GM23248 (cell line): ENCODE data around the gene OR10A6. TPM values are rescaled to one million over a fixed set of nuclear protein-coding genes. Genes with fewer than 3 reads are reported as not detected.

ENCODE experiments used
- DNase-seq: peaks from one replicate; pipeline ENCODE4 v3.0.0-alpha.2; 2015
- H2AFZ ChIP-seq: fragments of 200-600 bp; sonication (generic); 2 replicates; pipeline ENCODE4 v1.6.1; 2016; ENCODE audit warnings: antibody characterized with exemption
- H3F3A ChIP-seq: fragments of 200-600 bp; sonication (generic); 2 replicates; pipeline ENCODE4 v1.6.1; 2016; ENCODE audit warnings: mild to moderate bottlenecking, antibody characterized with exemption, mixed run types; ENCODE audit not compliant: insufficient read depth
- H3K27ac ChIP-seq: fragments of 200-600 bp; sonication (generic); 2 replicates; pipeline ENCODE4 v1.5.1; 2016; ENCODE audit warnings: mild to moderate bottlenecking
- H3K27me3 ChIP-seq: fragments of 200-600 bp; sonication (generic); replicated peaks from 2 replicates; pipeline ENCODE4 v1.6.1; 2016; ENCODE audit warnings: mild to moderate bottlenecking; ENCODE audit not compliant: insufficient read depth
- H3K36me3 ChIP-seq: fragments of 200-600 bp; sonication (generic); 2 replicates; pipeline ENCODE4 v1.6.1; 2016; ENCODE audit warnings: low read depth, mild to moderate bottlenecking
- H3K4me1 ChIP-seq: fragments of 200-600 bp; sonication (generic); 2 replicates; pipeline ENCODE4 v1.6.1; 2016; ENCODE audit warnings: mild to moderate bottlenecking; ENCODE audit not compliant: insufficient read depth
- H3K4me2 ChIP-seq: fragments of 200-600 bp; sonication (generic); one replicate; pipeline ENCODE4 v1.6.1; 2016; ENCODE audit warnings: mild to moderate bottlenecking; ENCODE audit not compliant: unreplicated experiment
- H3K4me3 ChIP-seq: fragments of 200-600 bp; sonication (generic); 2 replicates; pipeline ENCODE4 v1.5.1; 2016; ENCODE audit warnings: mild to moderate bottlenecking
- H3K79me2 ChIP-seq: fragments of 200-600 bp; sonication (generic); 2 replicates; pipeline ENCODE4 v1.6.1; 2016; ENCODE audit warnings: mild to moderate bottlenecking; ENCODE audit not compliant: insufficient read depth
- H3K9ac ChIP-seq: fragments of 200-600 bp; sonication (generic); 2 replicates; pipeline ENCODE4 v1.6.1; 2016; ENCODE audit warnings: mild to moderate bottlenecking
- H3K9me2 ChIP-seq: fragments of 200-600 bp; sonication (generic); 2 replicates; pipeline ENCODE4 v1.6.1; 2016; ENCODE audit warnings: mixed run types, mild to moderate bottlenecking, moderate library complexity; ENCODE audit not compliant: insufficient read depth
- H3K9me3 ChIP-seq: fragments of 200-600 bp; sonication (generic); one replicate; pipeline ENCODE4 v1.6.1; 2017; ENCODE audit warnings: low read depth
- H4K20me1 ChIP-seq: fragments of 200-600 bp; sonication (generic); 2 replicates; pipeline ENCODE4 v1.6.0; 2016; ENCODE audit not compliant: insufficient read depth
- EZH2 ChIP-seq: fragments of 200-600 bp; sonication (generic); IDR thresholded peaks from 2 replicates; pipeline ENCODE4 v1.6.1; 2018; ENCODE audit warnings: antibody characterized with exemption, mild to moderate bottlenecking; ENCODE audit not compliant: insufficient read depth, poor library complexity, severe bottlenecking
- EZH2phosphoT487 ChIP-seq: fragments of 200-600 bp; sonication (generic); IDR thresholded peaks from 2 replicates; pipeline ENCODE4 v1.6.1; 2018; ENCODE audit warnings: antibody characterized with exemption, moderate library complexity, mild to moderate bottlenecking, low read depth; ENCODE audit not compliant: insufficient read depth
- WGBS, 2 experiments: methylation state at CpG; one replicate each; pipeline ENCODE4 v1.1.6; 2015 to 2017; ENCODE audit warnings: low lambda C conversion rate in 2 of 2, low coverage in 1 of 2; ENCODE audit errors: missing lambda C conversion rate in 2 of 2; 5-methylcytosine and 5-hydroxymethylcytosine counted together
- in situ Hi-C: fragments of 300-500 bp; cut with MboI; formaldehyde crosslinking; loops from 2 replicates; pipeline ENCODE4 v1.15.0; 2020
- polyA plus RNA-seq: library from polyadenylated mRNA; unstranded; fragments of >200 nt; fragmentation: Nextera tagmentation; extraction: Ambion mirVana; gene quantifications from 2 replicates; pipeline ENCODE4 v1.2.1, GENCODE V29; 2016
- total RNA-seq: library from RNA; depleted of rRNA; stranded (reverse); fragments of >200 nt; shearing (Covaris generic); gene quantifications from 2 replicates; pipeline ENCODE4 v1.2.3, GENCODE V29; 2014

The OR10A6 gene
- total and polyA plus RNA-seq, 2 experiments from 2014 or later = 0.11 to 0.39 TPM

GRCh38 chr11:7900686-7901085 is 30.4 kb downstream of the OR10A6 start:
- Histone ChIP-seq H3K4me3 (no peak overlapping the region), H3F3A (peaks cover 23% of the 10 kb centered on the region), H3K27ac (no peak overlapping the region), H3K36me3 (no peaks in the 10 kb centered on the region), H3K27me3 (no peaks in the 10 kb centered on the region), H4K20me1 (no peaks in the 10 kb centered on the region), H3K9me2 (no peaks in the 10 kb centered on the region), H3K79me2 (no peaks in the 10 kb centered on the region), H3K4me1 (peaks cover 42% of the 10 kb centered on the region), H3K9me3 (no peaks in the 10 kb centered on the region), H2AFZ (no peak overlapping the region), H3K4me2 (no peak overlapping the region), H3K9ac (no peak overlapping the region)
- no peak for DNase-seq
- no peak for TF ChIP-seq EZH2
- in situ Hi-C loops = loop anchor here (10.0 kb wide), 1 partner anchor 204 kb away; no protein-coding TSS in a partner anchor
- 47 to 49% methylated on average over 4 of the region's 4 CpGs for WGBS, 2 experiments

DNA sequence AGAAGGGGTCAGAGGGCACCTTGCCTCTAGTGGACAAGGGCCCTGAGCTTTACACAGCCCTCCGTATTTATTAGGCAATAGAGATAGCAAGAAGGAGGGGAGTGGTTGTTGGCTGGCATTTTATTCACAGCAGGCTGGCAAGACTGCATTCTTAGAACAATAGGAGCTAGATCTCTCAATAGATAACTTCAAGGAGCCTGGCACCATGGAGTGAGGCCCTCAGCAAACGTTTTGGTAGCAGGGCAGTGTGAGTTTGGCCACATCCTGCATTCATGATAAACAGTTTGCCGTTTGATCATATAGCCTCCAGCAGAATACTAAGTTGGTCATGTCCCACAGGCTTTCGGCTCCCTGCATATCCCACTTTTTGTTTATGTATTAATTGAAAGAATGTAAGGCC is 31.6 kb downstream of the OR10A6 start:
- Histone ChIP-seq H3K27me3 (no peaks in the 10 kb centered on the region), H4K20me1 (no peaks in the 10 kb centered on the region), H3F3A (peaks cover 17% of the 10 kb centered on the region), H3K79me2 (no peaks in the 10 kb centered on the region), H2AFZ (no peak overlapping the region), H3K4me3 (no peak overlapping the region), H3K36me3 (no peaks in the 10 kb centered on the region), H3K4me2 (no peak overlapping the region), H3K4me1 (peaks cover 36% of the 10 kb centered on the region), H3K9me2 (no peaks in the 10 kb centered on the region), H3K9ac (no peak overlapping the region), H3K27ac (no peak overlapping the region), H3K9me3 (no peaks in the 10 kb centered on the region)
- no peak for TF ChIP-seq EZH2
- no peak for TF ChIP-seq EZH2phosphoT487
- no peak for DNase-seq
- 51 to 54% methylated on average over 4 of the region's 4 CpGs for WGBS, 2 experiments
- in situ Hi-C loops = no loop called here

DNA sequence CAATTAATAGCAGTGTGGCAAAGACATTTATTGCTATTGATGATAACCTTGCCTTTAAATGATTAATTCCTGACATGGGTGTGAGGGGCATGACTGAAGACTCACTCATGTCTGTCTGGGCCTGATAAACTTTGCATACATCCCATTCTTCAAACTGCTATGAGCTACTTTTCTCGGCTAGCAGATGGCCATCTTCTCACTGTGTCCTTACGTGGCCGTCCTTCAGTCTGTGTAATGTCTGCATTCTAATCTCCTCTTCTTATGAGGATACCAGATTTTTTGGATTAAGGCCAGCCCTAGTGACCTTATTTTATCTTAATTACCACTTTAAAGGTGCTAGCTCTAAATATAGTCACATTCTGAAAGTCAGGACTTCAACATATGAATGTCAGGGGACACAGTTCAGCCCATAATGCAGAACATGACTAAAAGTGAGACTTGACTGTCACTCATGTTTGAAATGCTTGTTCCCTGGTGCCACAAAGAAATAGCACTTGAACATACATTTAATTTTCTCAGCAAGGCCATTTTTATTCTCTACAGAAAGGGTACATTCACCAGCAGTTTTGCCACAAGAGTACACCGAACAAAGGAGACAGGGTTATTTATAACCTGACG is 32.3 kb downstream of the OR10A6 start:
- Histone ChIP-seq H3K9ac (no peak overlapping the region), H3K4me3 (no peak overlapping the region), H3K9me2 (no peaks in the 10 kb centered on the region), H3K79me2 (no peaks in the 10 kb centered on the region), H3K4me2 (no peak overlapping the region), H3K36me3 (no peaks in the 10 kb centered on the region), H3K9me3 (no peaks in the 10 kb centered on the region), H4K20me1 (no peaks in the 10 kb centered on the region), H2AFZ (no peak overlapping the region), H3K4me1 (peaks cover 30% of the 10 kb centered on the region), H3F3A (peaks cover 12% of the 10 kb centered on the region), H3K27me3 (no peaks in the 10 kb centered on the region), H3K27ac (no peak overlapping the region)
- in situ Hi-C loops = no loop called here
- TF ChIP-seq EZH2phosphoT487 (no peak), EZH2 (no peak)
- no peak for DNase-seq
- WGBS, 2 experiments = 75 to 83% methylated on average over 5 of the region's 5 CpGs

DNA sequence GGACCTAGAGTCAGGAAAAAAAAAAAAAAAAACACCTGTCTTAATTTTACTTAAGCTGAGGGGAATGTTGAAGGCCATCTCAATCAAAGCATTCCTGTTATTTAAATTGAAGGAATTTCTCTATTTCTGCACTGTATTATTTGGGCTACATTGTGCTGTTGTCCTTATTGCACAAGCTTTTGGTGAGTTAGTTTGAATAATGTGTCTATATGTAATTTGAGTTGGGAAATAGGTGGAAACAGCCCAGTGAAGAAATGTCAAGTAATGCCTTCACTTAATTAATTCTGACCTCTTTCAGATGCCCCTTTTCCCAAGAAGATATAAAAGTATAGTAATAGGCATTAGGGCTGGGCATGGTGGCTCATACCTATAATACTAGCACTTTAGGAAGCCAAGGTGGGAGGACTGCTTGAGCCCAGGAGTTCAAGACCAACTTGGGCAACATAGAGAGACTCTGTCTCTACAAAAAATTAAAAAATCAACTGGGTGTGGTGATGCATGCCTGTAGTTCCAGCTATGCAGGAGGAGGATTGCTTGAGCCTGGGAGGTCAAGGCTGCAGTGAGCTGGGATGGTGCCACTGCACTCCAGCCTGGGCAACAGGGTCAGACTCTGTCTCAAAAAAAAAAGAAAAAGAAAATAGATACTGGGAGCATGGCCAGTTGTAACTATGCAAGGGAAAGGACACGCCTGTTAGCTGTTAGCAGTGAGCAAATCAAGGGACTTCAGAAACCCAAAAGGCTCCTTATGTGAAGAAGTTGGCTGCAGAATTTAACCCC is 34.9 kb downstream of the OR10A6 start:
- H3K4me3 ChIP-seq = no peak overlapping the region
- H3K4me1 ChIP-seq = peaks cover 39% of the 10 kb centered on the region
- no peak overlapping the region; the same call in 1 of the 2 replicates for H2AFZ ChIP-seq
- peak overlapping the region; percentile 48 for H3K4me2 ChIP-seq
- TF ChIP-seq EZH2 = no peak
- TF ChIP-seq EZH2phosphoT487 = no peak
- no peaks in the 10 kb centered on the region for H4K20me1 ChIP-seq
- no peaks in the 10 kb centered on the region for H3K27me3 ChIP-seq
- no peaks in the 10 kb centered on the region for H3K36me3 ChIP-seq
- no peak overlapping the region for H3K9ac ChIP-seq
- H3K79me2 ChIP-seq = no peaks in the 10 kb centered on the region
- peak overlapping the region; percentile 45 for H3K27ac ChIP-seq
- peak; percentile 48 for DNase-seq
- H3K9me2 ChIP-seq = no peaks in the 10 kb centered on the region
- peaks cover 31% of the 10 kb centered on the region for H3F3A ChIP-seq
- WGBS, 2 experiments = 11 to 17% methylated on average over 1 of the region's 1 CpG
- H3K9me3 ChIP-seq = no peaks in the 10 kb centered on the region
- in situ Hi-C loops = no loop called here
